Measurements from ENCODE around the gene VPS4A. TPM values are rescaled to one million over a fixed set of nuclear protein-coding genes. Genes with fewer than 3 reads are reported as not detected.

The VPS4A gene
- polyA plus RNA-seq, 1 of the 3 experiments (the other 2 are of a cell fraction) = 20.8 TPM

GRCh38 chr16:69327585-69328310 lies 16.6 kb downstream of the VPS4A start:
- peaks cover 45 to 48% of the 10 kb centered on the region in 2 experiments for H3K36me3 ChIP-seq (replicated peaks in 1 of 2; ENCODE audit: control insufficient read depth in 1 of 2, insufficient read depth in 2 of 2, low read length in 1 of 2)
- H3K4me3 ChIP-seq (ENCODE audit: low read depth in 2 of 2, low read length in 1 of 2) = no peak overlapping the region; a peak in 1 of 4 replicates
- no peak overlapping the region for H2AFZ ChIP-seq (ENCODE audit: low read depth)
- H4K20me1 ChIP-seq (ENCODE audit: insufficient read depth) = peaks cover 57% of the 10 kb centered on the region
- H3K79me2 ChIP-seq (ENCODE audit: insufficient read depth) = peaks cover 89% of the 10 kb centered on the region
- no peaks in the 10 kb centered on the region for H3K27me3 ChIP-seq (ENCODE audit: insufficient read depth)
- no peaks in the 10 kb centered on the region for H3K9me2 ChIP-seq
- no peaks in the 10 kb centered on the region for H3K9me3 ChIP-seq
- no peak for DNase-seq
- ChIA-PET CTCF (interaction anchor here (0.6 to 4.6 kb wide), 4 partner anchors 11 to 204 kb away, joined by 3 to 21 read pairs (median 6); partner anchors contain the start of gene COG8), POLR2A (interaction anchor here (0.6 to 3.3 kb wide), 2 partner anchors 12 to 76 kb away, joined by 6 to 24 read pairs; partner anchors contain the start of genes COG8 and NIP7)
- H3K27ac ChIP-seq (ENCODE audit: low read depth in 2 of 2, low read length in 1 of 2) = no peak overlapping the region
- no peak overlapping the region for H3K9ac ChIP-seq
- H3F3A ChIP-seq (replicated peaks; ENCODE audit: insufficient read depth) = peaks cover 26% of the 10 kb centered on the region
- no peak for TF ChIP-seq ELF1 (IDR thresholded peaks at IDR 0.05)
- no peak for TF ChIP-seq MEF2A (IDR thresholded peaks at IDR 0.05; ENCODE audit: borderline replicate concordance, low read depth)
- no peak for TF ChIP-seq JUND (IDR thresholded peaks at IDR 0.05)
- no peak for TF ChIP-seq TEAD4 (IDR thresholded peaks at IDR 0.05; ENCODE audit: borderline replicate concordance, insufficient read depth)
- no peak for TF ChIP-seq RFX5 (IDR thresholded peaks at IDR 0.05; ENCODE audit: low read length)
- TF ChIP-seq REST (IDR thresholded peaks at IDR 0.05; ENCODE audit: low read depth, low read length) = no peak
- no peak for TF ChIP-seq RAD21 (IDR thresholded peaks at IDR 0.05; ENCODE audit: low read length)
- TF ChIP-seq SIN3A (IDR thresholded peaks at IDR 0.05; ENCODE audit: borderline replicate concordance, low read depth, low read length) = no peak
- TF ChIP-seq RXRA (IDR thresholded peaks at IDR 0.05; ENCODE audit: borderline replicate concordance, low read depth) = no peak
- no peak for TF ChIP-seq GATA2 (CRISPR knock-in tag; IDR thresholded peaks at IDR 0.05)
- TF ChIP-seq CHD2 (IDR thresholded peaks at IDR 0.05; ENCODE audit: low read length, partially characterized antibody) = no peak
- H3K4me2 ChIP-seq = peak overlapping the region; percentile 91
- peaks cover 11 to 41% of the 10 kb centered on the region in 2 experiments for H3K4me1 ChIP-seq (ENCODE audit: control insufficient read depth in 1 of 2, insufficient read depth in 2 of 2, low read depth in 1 of 2, low read length in 1 of 2)
- 92% methylated on average over 14 of the region's 14 CpGs for WGBS (ENCODE audit: low lambda C conversion rate)

- WGBS (ENCODE audit: low lambda C conversion rate) = 56% methylated on average over 10 of the region's 10 CpGs
- Histone ChIP-seq H3K4me3 (ENCODE audit: low read depth in 2 of 2, low read length in 1 of 2) (peak overlapping the region; percentile 71 to 80), H3F3A (replicated peaks; ENCODE audit: insufficient read depth) (peaks cover 32% of the 10 kb centered on the region), H4K20me1 (ENCODE audit: insufficient read depth) (peaks cover 48% of the 10 kb centered on the region), H3K27ac (ENCODE audit: low read depth in 2 of 2, low read length in 1 of 2) (peak overlapping the region in 1 of 2 experiments; percentile 26; a peak in 2 of 4 replicates), H3K4me1 (ENCODE audit: control insufficient read depth in 1 of 2, insufficient read depth in 2 of 2, low read depth in 1 of 2, low read length in 1 of 2) (peaks cover 11 to 40% of the 10 kb centered on the region in 2 experiments), H3K27me3 (ENCODE audit: insufficient read depth) (no peaks in the 10 kb centered on the region), H3K79me2 (ENCODE audit: insufficient read depth) (peaks cover 87% of the 10 kb centered on the region), H3K36me3 (replicated peaks in 1 of 2; ENCODE audit: control insufficient read depth in 1 of 2, insufficient read depth in 2 of 2, low read length in 1 of 2) (peaks cover 49 to 50% of the 10 kb centered on the region in 2 experiments), H3K9me3 (no peaks in the 10 kb centered on the region), H2AFZ (ENCODE audit: low read depth) (no peak overlapping the region), H3K4me2 (peak overlapping the region; percentile 91), H3K9ac (peak overlapping the region; percentile 91; the same call in 1 of the 2 replicates), H3K9me2 (no peaks in the 10 kb centered on the region)
- ChIA-PET POLR2A (interaction anchor here (1.0 to 3.3 kb wide), 3 partner anchors 10 to 14 kb away, joined by 5 to 24 read pairs (median 5); partner anchors contain the start of genes COG8 and NIP7), CTCF (interaction anchor here (1.1 to 4.6 kb wide), 4 partner anchors 10 to 17 kb away, joined by 3 to 21 read pairs (median 10); partner anchors contain the start of genes COG8 and VPS4A)
- no peak for DNase-seq
- no peak for TF ChIP-seq GABPA (IDR thresholded peaks at IDR 0.05; ENCODE audit: low read depth)
- TF ChIP-seq USF2 (IDR thresholded peaks at IDR 0.05; ENCODE audit: borderline replicate concordance, low read depth, low read length) = no peak
- TF ChIP-seq TEAD4 (IDR thresholded peaks at IDR 0.05; ENCODE audit: borderline replicate concordance, insufficient read depth) = no peak
- TF ChIP-seq TAF1 (IDR thresholded peaks at IDR 0.05; ENCODE audit: borderline replicate concordance, low read depth, low read length) = 0 out of 2 replicates have a peak, but pooled peaks have one; percentile 28
- TF ChIP-seq FOSL2 (IDR thresholded peaks at IDR 0.05; ENCODE audit: borderline replicate concordance, low read depth) = no peak
- no peak for TF ChIP-seq RCOR1 (IDR thresholded peaks at IDR 0.05; ENCODE audit: low read length)
These were observed 17.7 kb downstream of the VPS4A start for GRCh38 chr16:69328854-69329316.
